ENCODE data around the gene POPDC3. TPM values are rescaled to one million over a fixed set of nuclear protein-coding genes. Genes with fewer than 3 reads are reported as not detected.

Gene POPDC3
- total RNA-seq, 1 donor from 2014 or later: 1.9 TPM

GRCh38 chr6:105215506-105215905 is 35.7 kb upstream of the POPDC3 start:
- Histone ChIP-seq H3K27me3 (no peaks in the 10 kb centered on the region), H3K4me1 (no peaks in the 10 kb centered on the region), H3K36me3 (no peaks in the 10 kb centered on the region), H3K9me3 (no peaks in the 10 kb centered on the region), H3K4me3 (no peak overlapping the region), H3K27ac (no peak overlapping the region)
- no peak for TF ChIP-seq CTCF (IDR thresholded peaks at IDR 0.05)
- intact Hi-C loops (cut with DNase I): no loop called here
- no peak for ATAC-seq
- DNase-seq: no peak

- no peaks in the 10 kb centered on the region for H3K27me3 ChIP-seq
- H3K36me3 ChIP-seq: no peaks in the 10 kb centered on the region
- no peak overlapping the region for H3K27ac ChIP-seq
- no peak for DNase-seq
- intact Hi-C loops (cut with DNase I): no loop called here
- H3K4me1 ChIP-seq: no peaks in the 10 kb centered on the region
- ATAC-seq: no peak
- H3K9me3 ChIP-seq: no peaks in the 10 kb centered on the region
- TF ChIP-seq CTCF (IDR thresholded peaks at IDR 0.05): no peak
- H3K4me3 ChIP-seq: no peak overlapping the region
Observed at GRCh38 chr6:105214668-105215067, 34.9 kb upstream of the POPDC3 start.

DNA sequence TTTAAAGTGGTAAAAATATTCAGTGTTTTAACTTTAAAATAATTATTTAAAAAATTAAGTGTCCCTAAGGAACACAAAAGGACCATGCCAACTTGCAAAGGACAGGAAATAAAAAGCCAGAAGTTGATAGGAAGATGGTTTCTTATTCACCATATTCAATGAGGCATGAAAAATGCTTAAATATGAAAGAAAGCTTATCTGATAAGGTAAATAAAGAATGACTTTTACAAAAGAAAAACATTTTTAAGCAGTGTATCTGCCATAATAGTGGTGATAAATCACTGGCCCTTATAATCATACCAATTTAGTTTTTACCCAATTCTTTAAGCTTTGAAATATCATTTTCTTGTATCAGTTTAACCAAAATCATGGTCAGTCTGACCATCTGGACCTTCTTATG is 33.5 kb upstream of the POPDC3 start:
- ATAC-seq: no peak
- intact Hi-C loops (cut with DNase I): no loop called here
- no peaks in the 10 kb centered on the region for H3K4me1 ChIP-seq

DNA sequence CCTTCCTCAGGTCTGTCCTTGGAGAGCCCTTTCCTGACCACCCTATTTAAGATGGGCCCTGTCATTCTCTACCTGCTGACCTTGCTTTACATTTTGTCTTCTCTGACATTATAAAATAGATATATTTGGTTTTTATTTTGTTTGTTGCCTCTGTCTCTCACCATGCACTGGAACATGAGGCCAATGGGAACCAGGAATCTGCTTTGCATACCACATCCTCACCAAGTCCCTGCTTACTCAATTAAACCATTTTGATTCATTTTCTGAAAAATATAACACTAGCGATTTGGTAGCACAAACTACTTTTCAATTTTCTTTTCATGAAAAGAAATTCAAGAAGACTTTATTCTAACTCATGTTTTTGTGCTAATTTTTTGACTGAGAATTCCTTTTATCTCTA is 32.8 kb upstream of the POPDC3 start:
- no peak for ATAC-seq
- intact Hi-C loops (cut with DNase I): no loop called here
- no peaks in the 10 kb centered on the region for H3K36me3 ChIP-seq
- H3K4me1 ChIP-seq: no peaks in the 10 kb centered on the region
- no peak for TF ChIP-seq CTCF (IDR thresholded peaks at IDR 0.05)
- H3K27ac ChIP-seq: no peak overlapping the region
- DNase-seq: no peak
- no peaks in the 10 kb centered on the region for H3K9me3 ChIP-seq
- no peak overlapping the region for H3K4me3 ChIP-seq
- no peaks in the 10 kb centered on the region for H3K27me3 ChIP-seq

More for the DNA sequence above, 33.5 kb upstream of the POPDC3 start:
- no peak overlapping the region for H3K27ac ChIP-seq
- no peak overlapping the region for H3K4me3 ChIP-seq
- no peaks in the 10 kb centered on the region for H3K27me3 ChIP-seq
- no peaks in the 10 kb centered on the region for H3K36me3 ChIP-seq
- no peaks in the 10 kb centered on the region for H3K9me3 ChIP-seq
- no peak for TF ChIP-seq CTCF (IDR thresholded peaks at IDR 0.05)
- no peak for DNase-seq

DNA sequence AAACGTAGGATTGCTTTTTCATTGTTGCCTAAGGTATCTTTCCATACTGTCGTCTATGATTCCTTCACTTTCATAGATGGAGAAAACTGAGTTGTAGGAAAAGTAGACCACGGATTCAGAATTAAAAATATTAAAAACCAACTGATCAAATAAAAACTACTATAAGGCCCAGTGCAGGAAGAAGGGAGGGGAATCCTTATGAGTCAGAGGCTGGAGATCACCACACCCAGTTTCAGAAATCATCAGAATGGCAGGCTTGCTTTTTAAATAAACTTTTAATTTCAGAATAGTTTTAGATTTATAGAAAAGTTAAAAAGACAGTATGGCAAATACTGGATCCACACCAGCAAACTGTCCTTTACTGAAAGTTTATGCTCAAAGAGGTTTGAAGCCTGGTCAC is 32.0 kb upstream of the POPDC3 start:
- no peaks in the 10 kb centered on the region for H3K9me3 ChIP-seq
- intact Hi-C loops (cut with DNase I): no loop called here
- H3K27ac ChIP-seq: no peak overlapping the region
- TF ChIP-seq CTCF (IDR thresholded peaks at IDR 0.05): no peak
- H3K4me3 ChIP-seq: no peak overlapping the region
- H3K4me1 ChIP-seq: no peaks in the 10 kb centered on the region
- no peak for ATAC-seq
- no peak for DNase-seq
- H3K27me3 ChIP-seq: no peaks in the 10 kb centered on the region
- no peaks in the 10 kb centered on the region for H3K36me3 ChIP-seq

DNA sequence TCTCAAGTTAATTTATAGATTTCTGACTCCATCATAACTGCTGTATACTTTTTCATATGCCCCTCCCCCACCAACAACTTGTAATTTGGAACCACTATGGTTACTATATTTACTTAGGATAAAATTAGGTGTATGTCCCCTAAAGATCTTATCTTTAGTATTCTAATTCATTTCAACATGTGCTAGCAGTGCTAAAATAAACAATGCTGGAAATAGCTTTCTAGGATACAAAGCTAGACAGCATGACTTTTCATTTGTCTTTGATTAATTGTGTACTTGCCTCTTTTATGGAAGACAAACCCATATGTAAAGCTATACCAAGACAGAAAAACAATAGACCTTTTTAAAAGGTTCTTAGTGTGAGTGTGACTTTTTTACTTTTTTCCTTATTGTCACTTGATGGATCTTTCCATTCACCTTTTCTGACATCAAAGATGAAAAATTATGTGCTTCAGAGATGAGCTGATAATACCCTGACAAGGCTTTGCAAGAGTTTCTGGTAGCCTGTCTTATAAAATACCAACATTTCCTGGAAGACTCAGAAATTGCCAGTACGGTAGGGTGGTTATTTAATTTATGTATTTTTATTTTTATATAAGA is 31.2 kb upstream of the POPDC3 start:
- Histone ChIP-seq H3K4me1 (no peaks in the 10 kb centered on the region), H3K9me3 (no peaks in the 10 kb centered on the region), H3K36me3 (no peaks in the 10 kb centered on the region), H3K4me3 (no peak overlapping the region), H3K27ac (no peak overlapping the region), H3K27me3 (no peaks in the 10 kb centered on the region)
- no peak for TF ChIP-seq CTCF (IDR thresholded peaks at IDR 0.05)
- intact Hi-C loops (cut with DNase I): no loop called here
- no peak for DNase-seq
- ATAC-seq: no peak

All from upper lobe of right lung (tissue), 1 donor.